Activated CD4-positive, CD25-positive, alpha-beta regulatory T cell treated with anti-CD3 and anti-CD28 coated beads, Interleukin-2, amount 50 U/mL, for 72 hours (primary cell): Measurements from ENCODE around the gene GALNT11.

Experiments
- DNase-seq: peaks from one replicate; pipeline ENCODE4 v3.0.0; 2021

The GALNT11 gene

GRCh38 chr7:152161171-152161570 is 135.7 kb downstream of the GALNT11 start:
- DNase-seq: no peak

GRCh38 chr7:152162287-152162686 is 136.8 kb downstream of the GALNT11 start:
- no peak for DNase-seq
